Endothelial cell of umbilical vein (primary cell): Measurements from ENCODE around the gene TAOK2.
"Not testable (repeated sequence)": the region's sequence is repeated elsewhere in the genome, so short reads cannot be mapped to it uniquely, and the experiment has no call there.

ENCODE experiments used
- CTCF ChIP-seq, 2 donors: IDR thresholded peaks; 1 replicate in 1 of 2; 2 replicates in 1 of 2; pipeline ENCODE4 v1.5.1; 2011; ENCODE audit warnings: low read length in 2 of 2, mild to moderate bottlenecking in 2 of 2, moderate library complexity in 2 of 2, control low read depth in 1 of 2, inconsistent platforms in 1 of 2, low read depth in 1 of 2; ENCODE audit not compliant: insufficient read depth in 1 of 2; ENCODE audit errors: extremely low read depth in 1 of 2
- JUN ChIP-seq: IDR thresholded peaks from 2 replicates; pipeline ENCODE4 v1.6.1; 2011; ENCODE audit warnings: borderline replicate concordance, low read depth; ENCODE audit not compliant: insufficient read length, insufficient read depth
- POLR2A ChIP-seq: IDR thresholded peaks from 2 replicates; pipeline ENCODE4 v1.6.1; 2012; ENCODE audit warnings: low read depth, mild to moderate bottlenecking, control low read depth, low read length
- TF ChIP-seq, protein P1 (sequence below): IDR thresholded peaks from 2 replicates; pipeline ENCODE4 v1.6.1; 2011; ENCODE audit not compliant: insufficient read depth, insufficient read length

DNA sequence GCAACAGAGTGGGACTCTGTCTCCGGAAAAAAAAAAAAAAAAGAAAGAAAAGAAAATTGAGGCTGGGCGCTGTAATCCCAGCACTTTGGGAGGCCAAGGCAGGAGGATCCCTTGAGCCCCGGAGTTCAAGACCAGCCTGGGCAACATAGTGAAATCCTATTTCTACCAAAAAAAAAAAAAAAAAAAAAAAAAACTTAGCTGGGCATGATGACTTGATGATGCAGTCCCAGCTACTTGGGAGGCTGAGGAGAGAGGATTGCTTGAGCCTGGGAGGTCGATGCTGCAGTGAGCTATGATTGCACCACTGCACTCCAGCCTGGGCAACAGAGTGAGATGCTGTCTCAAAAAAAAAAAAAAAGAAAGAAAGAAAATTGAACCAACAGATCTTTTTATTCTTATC lies 44.3 kb downstream of the TAOK2 start:
- TF ChIP-seq POLR2A; CTCF (IDR thresholded peaks at IDR 0.05; ENCODE audit: extremely low read depth in 1 of 2, insufficient read depth in 1 of 2, low read depth in 1 of 2, low read length in 2 of 2); JUN: not testable (repeated sequence)
- TF ChIP-seq, protein P1, sequence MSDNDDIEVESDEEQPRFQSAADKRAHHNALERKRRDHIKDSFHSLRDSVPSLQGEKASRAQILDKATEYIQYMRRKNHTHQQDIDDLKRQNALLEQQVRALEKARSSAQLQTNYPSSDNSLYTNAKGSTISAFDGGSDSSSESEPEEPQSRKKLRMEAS: not testable (repeated sequence)
